HG03175 (cell line): Measurements from ENCODE around the gene FIBCD1.

Experiments used
- ATAC-seq: cut with Tn5 transposase; IDR thresholded peaks from one replicate; pipeline ENCODE4 v1.9.1; 2021; ENCODE audit warnings: mild to moderate bottlenecking, moderate library complexity; ENCODE audit not compliant: unreplicated experiment

FIBCD1 gene

DNA sequence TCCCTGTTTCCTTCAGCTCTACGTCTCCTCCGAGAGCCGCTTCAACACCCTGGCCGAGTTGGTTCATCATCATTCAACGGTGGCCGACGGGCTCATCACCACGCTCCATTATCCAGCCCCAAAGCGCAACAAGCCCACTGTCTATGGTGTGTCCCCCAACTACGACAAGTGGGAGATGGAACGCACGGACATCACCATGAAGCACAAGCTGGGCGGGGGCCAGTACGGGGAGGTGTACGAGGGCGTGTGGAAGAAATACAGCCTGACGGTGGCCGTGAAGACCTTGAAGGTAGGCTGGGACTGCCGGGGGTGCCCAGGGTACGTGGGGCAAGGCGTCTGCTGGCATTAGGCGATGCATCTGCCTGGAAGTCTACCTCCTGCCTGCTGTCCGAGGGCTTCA is 76.3 kb downstream of the FIBCD1 start:
- ATAC-seq = no peak

- no peak for ATAC-seq
Measured at GRCh38 chr9:130862217-130862616, 76.8 kb downstream of the FIBCD1 start.

GRCh38 chr9:130861372-130862180 is 77.5 kb downstream of the FIBCD1 start:
- ATAC-seq = no peak

DNA sequence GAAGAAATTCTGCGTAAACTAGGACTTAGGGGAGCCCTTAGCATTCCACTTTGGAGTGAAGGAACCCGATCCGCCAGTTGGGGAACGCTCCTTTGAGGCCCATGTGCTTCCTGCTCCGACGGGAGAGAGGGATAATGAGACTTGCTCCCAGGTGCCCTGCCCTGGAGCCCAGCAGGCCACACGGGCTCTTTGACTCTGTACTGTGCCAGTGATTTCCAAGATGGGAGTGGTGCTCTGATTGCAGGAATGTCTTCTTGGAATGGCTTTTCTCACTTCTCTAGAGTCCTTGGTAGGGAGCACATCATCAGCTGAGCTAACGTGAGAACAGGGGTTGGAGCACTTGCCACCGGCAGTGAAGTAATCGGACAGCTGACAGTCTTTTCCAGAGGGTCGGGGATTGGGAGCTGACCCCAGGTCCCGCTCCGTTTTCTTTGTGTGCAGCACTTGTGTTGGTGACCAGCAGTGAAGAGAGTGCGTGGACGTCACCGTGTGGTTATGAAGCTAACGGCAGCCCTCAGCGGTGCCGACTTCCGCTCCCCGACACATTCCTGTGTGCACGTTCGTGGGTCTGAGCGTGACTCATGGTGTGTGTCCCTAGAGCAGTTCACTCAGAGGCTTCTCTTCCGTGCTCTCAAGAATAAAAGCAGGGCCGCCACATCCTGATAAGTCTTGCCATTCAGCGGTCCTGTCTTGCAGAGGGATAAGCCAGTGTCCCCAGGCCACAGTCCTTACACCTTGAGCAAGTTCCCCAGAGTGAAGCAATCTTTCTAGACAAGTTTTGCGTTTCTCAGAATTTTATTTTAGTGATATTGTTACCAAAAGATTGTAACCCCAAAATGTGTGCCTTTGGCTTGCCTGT is 78.4 kb downstream of the FIBCD1 start:
- ATAC-seq = no peak

DNA sequence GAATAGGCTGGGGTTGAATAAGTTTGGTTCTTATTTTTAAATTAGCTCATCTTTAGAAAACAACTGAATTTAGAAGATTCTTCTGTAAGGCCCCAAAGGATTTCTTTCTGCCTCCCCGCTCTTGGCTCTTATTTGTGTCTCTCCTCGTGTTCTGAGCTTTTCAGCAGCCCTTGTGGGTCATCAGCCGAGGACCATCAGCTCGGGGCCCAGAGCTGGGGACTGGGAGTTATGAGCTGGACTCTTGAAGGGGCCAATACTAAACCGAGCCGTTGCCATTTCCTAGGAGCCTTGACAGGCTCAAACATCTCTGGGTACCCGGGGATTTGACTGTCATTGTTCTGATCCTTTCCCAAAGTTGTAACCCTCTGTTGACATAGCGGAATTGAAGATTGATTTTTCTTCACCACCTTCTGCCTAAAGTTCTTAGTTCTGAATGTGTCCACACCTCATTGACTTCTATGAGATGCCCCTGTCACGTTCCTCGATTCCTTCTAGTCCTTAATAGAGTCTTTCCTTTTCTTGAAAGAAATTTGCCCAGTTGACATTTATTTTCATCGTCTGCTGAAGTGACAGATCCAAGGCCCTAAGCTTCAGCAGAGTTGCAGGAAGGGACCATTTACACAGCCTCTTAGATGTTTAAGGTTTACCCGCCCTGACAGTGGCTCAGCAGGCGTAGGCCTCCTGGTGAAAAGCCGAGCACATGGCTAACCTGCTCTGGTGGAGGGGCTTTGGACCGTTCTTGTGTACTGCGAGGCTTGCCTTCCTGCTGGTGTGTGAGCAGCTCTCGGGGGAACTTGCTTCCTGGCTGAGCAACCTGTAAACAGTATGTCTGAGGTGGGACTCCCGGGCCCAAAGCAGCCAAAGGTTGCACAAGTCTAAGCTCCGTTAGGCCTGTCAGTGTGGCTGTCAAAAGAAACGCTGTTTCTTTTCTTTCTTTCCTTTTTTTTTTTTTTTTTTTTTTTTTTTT is 80.0 kb downstream of the FIBCD1 start:
- ATAC-seq = no peak

GRCh38 chr9:130857864-130858738 is 80.9 kb downstream of the FIBCD1 start:
- no peak for ATAC-seq

GRCh38 chr9:130856474-130856873 is 82.6 kb downstream of the FIBCD1 start:
- no peak for ATAC-seq

- no peak for ATAC-seq
Measured at GRCh38 chr9:130854835-130855234, 84.2 kb downstream of the FIBCD1 start.

- no peak for ATAC-seq
Measured at GRCh38 chr9:130854092-130854491, 85.0 kb downstream of the FIBCD1 start.

DNA sequence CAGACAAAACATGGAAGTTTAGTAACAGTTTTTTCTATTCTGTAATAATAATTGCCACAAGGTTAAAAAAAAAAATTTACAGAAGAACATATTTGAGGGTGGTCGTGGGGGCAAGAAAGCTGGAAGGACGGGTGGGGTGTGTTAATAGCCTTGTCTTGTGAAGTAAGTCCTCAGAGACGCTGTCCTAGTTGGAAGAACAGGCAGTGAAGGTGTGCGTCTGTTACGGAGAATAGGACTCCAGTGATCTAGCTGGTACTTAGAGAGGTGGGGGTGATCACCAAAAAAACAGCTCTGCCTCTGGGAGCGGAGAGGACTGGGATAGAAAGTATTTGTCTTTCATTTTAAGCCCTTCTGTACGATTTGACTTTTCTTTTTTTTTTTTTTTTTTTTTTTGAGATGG is 86.2 kb downstream of the FIBCD1 start:
- no peak for ATAC-seq
